ENCODE measurements around the gene LEKR1.
"Not testable (repeated sequence)": the region's sequence is repeated elsewhere in the genome, so short reads cannot be mapped to it uniquely, and the experiment has no call there.

LEKR1 gene

DNA sequence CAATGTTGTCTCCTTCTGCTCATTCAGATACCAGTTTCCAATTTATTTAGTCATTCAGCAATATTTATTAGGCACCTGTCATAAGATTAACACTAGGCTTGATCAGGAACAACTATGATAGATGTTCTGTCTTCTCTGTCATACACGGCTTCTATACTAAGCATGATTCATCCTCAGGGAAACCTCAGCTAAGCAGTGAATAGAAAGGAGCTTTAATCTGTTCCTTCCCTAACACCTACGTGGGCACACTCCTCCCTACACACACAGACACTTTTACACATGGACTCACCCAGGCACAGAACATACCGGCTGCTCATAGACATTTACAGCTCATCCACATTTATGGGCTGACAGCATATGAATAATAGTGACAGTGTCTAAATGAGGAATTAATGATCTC, 136.9 kb downstream of the LEKR1 start:
- DNase-seq (ENCODE audit: extremely low spot score) = no peak
- TF ChIP-seq, protein P1, sequence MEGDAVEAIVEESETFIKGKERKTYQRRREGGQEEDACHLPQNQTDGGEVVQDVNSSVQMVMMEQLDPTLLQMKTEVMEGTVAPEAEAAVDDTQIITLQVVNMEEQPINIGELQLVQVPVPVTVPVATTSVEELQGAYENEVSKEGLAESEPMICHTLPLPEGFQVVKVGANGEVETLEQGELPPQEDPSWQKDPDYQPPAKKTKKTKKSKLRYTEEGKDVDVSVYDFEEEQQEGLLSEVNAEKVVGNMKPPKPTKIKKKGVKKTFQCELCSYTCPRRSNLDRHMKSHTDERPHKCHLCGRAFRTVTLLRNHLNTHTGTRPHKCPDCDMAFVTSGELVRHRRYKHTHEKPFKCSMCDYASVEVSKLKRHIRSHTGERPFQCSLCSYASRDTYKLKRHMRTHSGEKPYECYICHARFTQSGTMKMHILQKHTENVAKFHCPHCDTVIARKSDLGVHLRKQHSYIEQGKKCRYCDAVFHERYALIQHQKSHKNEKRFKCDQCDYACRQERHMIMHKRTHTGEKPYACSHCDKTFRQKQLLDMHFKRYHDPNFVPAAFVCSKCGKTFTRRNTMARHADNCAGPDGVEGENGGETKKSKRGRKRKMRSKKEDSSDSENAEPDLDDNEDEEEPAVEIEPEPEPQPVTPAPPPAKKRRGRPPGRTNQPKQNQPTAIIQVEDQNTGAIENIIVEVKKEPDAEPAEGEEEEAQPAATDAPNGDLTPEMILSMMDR (IDR thresholded peaks at IDR 0.05; ENCODE audit: control extremely low read depth, extremely low read depth, low read depth, missing control alignments) = no peak
- ChIA-PET POLR2A (no interaction called here), CTCF (interaction anchor here (0.9 to 3.4 kb wide), 5 partner anchors 9 to 71 kb away, joined by 3 to 28 read pairs (median 5); no protein-coding TSS in a partner anchor)

DNA sequence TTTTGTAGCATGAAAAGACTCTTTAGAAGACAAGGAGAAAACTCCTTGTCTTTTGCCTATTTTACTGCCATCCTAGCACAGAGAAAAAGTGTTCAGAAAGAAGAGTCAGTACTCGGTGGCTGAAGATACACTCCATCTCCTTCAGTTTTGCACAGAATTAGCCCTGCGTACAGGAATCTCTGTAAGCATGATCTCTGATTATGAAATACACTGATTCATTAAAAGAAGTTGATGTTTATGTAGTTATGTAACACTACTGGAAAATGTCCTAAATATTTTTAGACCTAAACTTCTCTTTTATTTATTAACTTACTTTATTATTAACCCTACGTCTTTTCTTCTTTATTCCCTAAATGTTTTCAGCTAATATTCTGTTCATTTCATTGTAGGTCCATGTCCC, 138.4 kb downstream of the LEKR1 start:
- no peak for DNase-seq (ENCODE audit: extremely low spot score)
- CTCF ChIA-PET = interaction anchor here (1.9 kb wide), 1 partner anchor 10 kb away, joined by 5 read pairs; no protein-coding TSS in a partner anchor

DNA sequence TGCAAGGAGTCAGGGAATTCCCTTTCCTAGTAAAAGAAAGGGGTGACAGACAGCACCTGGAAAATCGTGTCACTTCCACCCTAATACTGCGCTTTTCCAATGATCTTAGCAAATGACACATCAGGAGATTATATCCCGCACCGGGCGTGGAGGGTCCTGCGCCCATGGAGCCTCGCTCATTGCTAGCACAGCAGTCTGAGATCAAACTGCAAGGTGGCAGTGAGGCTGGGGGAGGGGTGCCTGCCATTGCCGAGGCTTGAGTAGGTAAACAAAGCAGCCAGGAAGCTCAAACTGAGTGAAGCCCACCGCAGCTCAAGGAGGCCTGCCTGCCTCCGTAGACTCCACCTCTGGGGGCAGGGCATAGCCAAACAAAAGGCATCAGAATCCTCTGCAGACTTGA, 140.2 kb downstream of the LEKR1 start:
- POLR2A ChIA-PET = not testable (repeated sequence)
- CTCF ChIA-PET = interaction anchor here (1.9 kb wide), 1 partner anchor 8 kb away, joined by 5 read pairs; no protein-coding TSS in a partner anchor

More for the DNA sequence above, 138.4 kb downstream of the LEKR1 start:
- TF ChIP-seq, protein P1 (IDR thresholded peaks at IDR 0.05; ENCODE audit: control extremely low read depth, extremely low read depth, low read depth, missing control alignments) = no peak
- POLR2A ChIA-PET = no interaction called here

GRCh38 chr3:156973954-156974353, 147.8 kb downstream of the LEKR1 start:
- CTCF ChIA-PET = interaction anchor here (0.8 to 4.4 kb wide), 9 partner anchors 8 to 108 kb away, joined by 3 to 28 read pairs (median 4); no protein-coding TSS in a partner anchor
- TF ChIP-seq, protein P1 (IDR thresholded peaks at IDR 0.05; ENCODE audit: control extremely low read depth, extremely low read depth, low read depth, missing control alignments) = no peak
- POLR2A ChIA-PET = no interaction called here
- DNase-seq (ENCODE audit: extremely low spot score) = no peak

More for the DNA sequence above, 140.2 kb downstream of the LEKR1 start:
- not testable (repeated sequence) for DNase-seq (ENCODE audit: extremely low spot score)

GRCh38 chr3:156974931-156975330, 148.8 kb downstream of the LEKR1 start:
- ChIA-PET POLR2A (no interaction called here), CTCF (interaction anchor here (0.8 to 4.4 kb wide), 11 partner anchors 9 to 302 kb away, joined by 3 to 28 read pairs (median 4); no protein-coding TSS in a partner anchor)
- TF ChIP-seq, protein P1 (IDR thresholded peaks at IDR 0.05; ENCODE audit: control extremely low read depth, extremely low read depth, low read depth, missing control alignments) = no peak
- DNase-seq (ENCODE audit: extremely low spot score) = no peak

DNA sequence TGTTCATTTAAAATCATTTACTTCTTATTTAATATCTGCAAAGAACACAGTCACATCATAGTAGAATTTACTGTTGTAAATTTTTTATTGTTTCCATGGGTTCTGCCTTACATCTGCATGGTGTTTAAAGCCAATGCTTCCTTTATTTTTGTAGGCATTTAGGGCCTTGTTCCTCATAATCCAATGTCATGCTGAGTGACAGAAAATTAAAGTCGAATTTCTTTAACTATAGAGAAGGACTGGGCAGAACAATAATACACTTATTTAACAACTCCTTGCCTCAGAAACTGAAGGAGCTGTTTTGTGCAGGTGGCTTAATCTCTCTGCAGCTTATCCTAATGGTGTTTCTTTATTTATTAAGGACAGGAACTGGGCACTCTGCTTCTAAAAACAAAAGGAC, 149.6 kb downstream of the LEKR1 start:
- no peak for DNase-seq (ENCODE audit: extremely low spot score)
- POLR2A ChIA-PET = interaction anchor here (0.5 kb wide), 1 partner anchor 474 kb away, joined by 4 read pairs; no protein-coding TSS in a partner anchor
- TF ChIP-seq, protein P1 (IDR thresholded peaks at IDR 0.05; ENCODE audit: control extremely low read depth, extremely low read depth, low read depth, missing control alignments) = no peak
- CTCF ChIA-PET = interaction anchor here (1.0 to 4.4 kb wide), 10 partner anchors 13 to 302 kb away, joined by 3 to 28 read pairs (median 4); no protein-coding TSS in a partner anchor

DNA sequence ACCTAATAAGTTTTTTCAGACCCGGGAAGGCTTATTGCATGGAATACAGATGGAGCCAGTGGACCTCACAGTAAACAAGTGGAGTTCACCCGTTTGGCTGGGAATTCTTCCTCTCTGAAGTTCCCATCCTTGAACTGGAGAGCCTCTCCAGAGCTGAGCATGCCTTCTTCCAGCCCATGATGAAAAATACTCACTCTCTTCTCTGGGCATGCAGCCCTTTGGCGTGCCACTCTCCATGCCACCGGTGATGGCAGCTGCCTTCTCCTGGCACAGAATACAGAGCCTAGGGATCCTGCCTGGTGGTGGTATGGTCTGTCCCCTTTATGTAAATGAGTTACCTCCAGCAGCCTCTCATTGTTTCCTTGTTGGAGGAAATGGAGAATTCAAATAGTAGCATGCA, 150.8 kb downstream of the LEKR1 start:
- no peak for DNase-seq (ENCODE audit: extremely low spot score)
- ChIA-PET CTCF (interaction anchor here (1.3 to 4.4 kb wide), 3 partner anchors 14 to 55 kb away, joined by 5 to 28 read pairs (median 5); no protein-coding TSS in a partner anchor), POLR2A (no interaction called here)
- TF ChIP-seq, protein P1 (IDR thresholded peaks at IDR 0.05; ENCODE audit: control extremely low read depth, extremely low read depth, low read depth, missing control alignments) = no peak
